HCT116 (cell line): Measurements from ENCODE around the gene APOL4.

Experiments used
- ATF3 ChIP-seq: IDR thresholded peaks from 2 replicates; pipeline ENCODE4 v1.6.1; 2012
- CBX3 ChIP-seq: IDR thresholded peaks from 2 replicates; pipeline ENCODE4 v1.6.1; 2012; ENCODE audit warnings: low read depth
- CTCF ChIP-seq, 3 experiments: fragments of 200-600 bp in 1 of 3; sonication (generic) in 1 of 3; IDR thresholded peaks in 2 of 3; conservative IDR thresholded peaks in 1 of 3; 2 replicates each; pipeline ENCODE4 v1.5.1; 2012 to 2017; ENCODE audit warnings: low read depth in 2 of 3, low read length in 2 of 3, antibody characterized with exemption in 1 of 3, borderline replicate concordance in 1 of 3, control low read depth in 1 of 3, mild to moderate bottlenecking in 1 of 3, mixed read lengths in 1 of 3, mixed run types in 1 of 3, moderate library complexity in 1 of 3; ENCODE audit not compliant: insufficient read depth in 1 of 3
- ELF1 ChIP-seq: IDR thresholded peaks from 2 replicates; pipeline ENCODE4 v1.6.1; 2012; ENCODE audit warnings: low read depth, borderline replicate concordance
- EZH2 ChIP-seq: fragments of 200-600 bp; sonication (generic); IDR thresholded peaks from 2 replicates; pipeline ENCODE4 v1.6.1; 2017; ENCODE audit warnings: antibody characterized with exemption, mixed run types
- EZH2phosphoT487 ChIP-seq: fragments of 200-600 bp; IDR thresholded peaks from 2 replicates; pipeline ENCODE4 v1.6.1; 2018; ENCODE audit warnings: antibody characterized with exemption, borderline replicate concordance
- MAX ChIP-seq: IDR thresholded peaks from 2 replicates; pipeline ENCODE4 v1.6.1; 2012
- POLR2A ChIP-seq: IDR thresholded peaks from 2 replicates; pipeline ENCODE4 v1.7.0; 2011; ENCODE audit warnings: borderline replicate concordance; ENCODE audit not compliant: insufficient read depth, insufficient read length; ENCODE audit errors: extremely low read depth
- POLR2AphosphoS5 ChIP-seq: IDR thresholded peaks from 2 replicates; pipeline ENCODE4 v1.6.1; 2011; ENCODE audit warnings: mild to moderate bottlenecking, low read depth, low read length, moderate library complexity
- REST ChIP-seq: IDR thresholded peaks from 2 replicates; pipeline ENCODE4 v1.6.1; 2012; ENCODE audit warnings: low read depth
- SIN3A ChIP-seq: IDR thresholded peaks from 2 replicates; pipeline ENCODE4 v1.6.1; 2012; ENCODE audit warnings: low read depth
- ZBTB33 ChIP-seq: IDR thresholded peaks from 2 replicates; pipeline ENCODE4 v1.6.1; 2011; ENCODE audit warnings: mild to moderate bottlenecking, low read length, moderate library complexity; ENCODE audit not compliant: insufficient replicate concordance; ENCODE audit errors: extremely low read depth
- ZFX ChIP-seq: fragments of 450-650 bp; IDR thresholded peaks from 2 replicates; pipeline ENCODE4 v1.6.1; 2017

- TF ChIP-seq CTCF (IDR thresholded peaks at IDR 0.05 in 2 of 3, conservative IDR thresholded peaks at IDR 0.05 in 1 of 3; ENCODE audit: borderline replicate concordance in 1 of 3, insufficient read depth in 1 of 3, low read depth in 2 of 3, low read length in 2 of 3) (no peak), ATF3 (no peak), ZBTB33 (no peak), REST (no peak), EZH2phosphoT487 (no peak), POLR2A (no peak), EZH2 (no peak), SIN3A (no peak), POLR2AphosphoS5 (no peak), MAX (no peak), ELF1 (no peak), CBX3 (no peak), ZFX (no peak)
Observed at GRCh38 chr22:36249160-36249559, 47.6 kb upstream of the APOL4 start.
